ENCODE data around the gene TRIM2.

Gene TRIM2

DNA sequence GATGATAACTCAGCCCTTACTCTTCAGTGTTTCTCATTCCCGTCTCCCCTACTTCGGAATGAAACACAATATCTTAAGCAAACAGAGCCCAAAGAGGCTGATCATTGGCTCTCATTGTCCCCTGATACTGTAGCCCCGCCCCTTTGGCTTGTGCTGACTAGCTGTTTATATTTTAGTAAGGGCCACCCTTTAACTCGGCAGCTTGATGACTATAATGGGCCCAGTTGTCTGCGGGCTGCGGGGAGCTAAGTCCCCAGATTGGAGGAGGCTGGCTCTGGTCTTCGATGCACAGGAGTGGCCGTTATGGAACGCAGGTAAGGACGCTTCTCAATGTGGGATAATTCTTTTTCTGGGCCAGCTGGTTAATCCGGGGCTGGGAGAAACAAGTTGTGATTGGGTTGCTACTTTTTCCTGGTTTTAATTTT lies at the start of gene TRIM2:
TSS of gene TRIM2 (plus strand) at position 197 of the 425 bp plus-strand sequence. CDS start at position 285, 88 bp downstream.
- Histone ChIP-seq H3K9ac (ENCODE audit: insufficient read length, low read depth) (peak within 1 kb of the TSS; percentile 42), H3K4me3 (ENCODE audit: insufficient read length, low read depth) (peak within 1 kb of the TSS; percentile 42), H3K4me1 (ENCODE audit: insufficient read depth, insufficient read length) (peaks cover 2% of the 10 kb centered on the region), H3K36me3 (ENCODE audit: insufficient read depth, insufficient read length, low read length) (no peaks in the 10 kb centered on the region), H3K9me3 (ENCODE audit: insufficient read depth, low read length) (no peaks in the 10 kb centered on the region), H3K27me3 (ENCODE audit: insufficient read depth, insufficient read length) (peaks cover 7% of the 10 kb centered on the region)
- no peak for DNase-seq (ENCODE audit: low read depth, low spot score)
- TF ChIP-seq YY1 (IDR thresholded peaks at IDR 0.05; ENCODE audit: insufficient read depth, insufficient read length) (no peak), ZNF274 (IDR thresholded peaks at IDR 0.05; ENCODE audit: low read depth, low read length) (no peak)

GRCh38 chr4:153155686-153156085 lies 48.6 kb upstream of the TRIM2 start:
- H3K4me3 ChIP-seq (ENCODE audit: insufficient read length, low read depth): no peak overlapping the region
- no peaks in the 10 kb centered on the region for H3K4me1 ChIP-seq (ENCODE audit: insufficient read depth, insufficient read length)
- no peak for DNase-seq (ENCODE audit: low read depth, low spot score)
- H3K9me3 ChIP-seq (ENCODE audit: insufficient read depth, low read length): no peaks in the 10 kb centered on the region
- H3K36me3 ChIP-seq (ENCODE audit: insufficient read depth, insufficient read length, low read length): no peaks in the 10 kb centered on the region
- TF ChIP-seq ZNF274 (IDR thresholded peaks at IDR 0.05; ENCODE audit: low read depth, low read length): no peak
- no peak for TF ChIP-seq SUZ12 (IDR thresholded peaks at IDR 0.05; ENCODE audit: extremely low read depth, insufficient read depth, insufficient read length)
- TF ChIP-seq YY1 (IDR thresholded peaks at IDR 0.05; ENCODE audit: insufficient read depth, insufficient read length): no peak
- H3K27me3 ChIP-seq (ENCODE audit: insufficient read depth, insufficient read length): peaks cover 24% of the 10 kb centered on the region
- H3K9ac ChIP-seq (ENCODE audit: insufficient read length, low read depth): no peak overlapping the region

- TF ChIP-seq YY1 (IDR thresholded peaks at IDR 0.05; ENCODE audit: insufficient read depth, insufficient read length) (no peak), ZNF274 (IDR thresholded peaks at IDR 0.05; ENCODE audit: low read depth, low read length) (no peak), SUZ12 (IDR thresholded peaks at IDR 0.05; ENCODE audit: extremely low read depth, insufficient read depth, insufficient read length) (no peak)
- Histone ChIP-seq H3K4me1 (ENCODE audit: insufficient read depth, insufficient read length) (no peaks in the 10 kb centered on the region), H3K9me3 (ENCODE audit: insufficient read depth, low read length) (no peaks in the 10 kb centered on the region), H3K4me3 (ENCODE audit: insufficient read length, low read depth) (no peak overlapping the region), H3K36me3 (ENCODE audit: insufficient read depth, insufficient read length, low read length) (no peaks in the 10 kb centered on the region), H3K9ac (ENCODE audit: insufficient read length, low read depth) (no peak overlapping the region), H3K27me3 (ENCODE audit: insufficient read depth, insufficient read length) (peaks cover 24% of the 10 kb centered on the region)
- DNase-seq (ENCODE audit: low read depth, low spot score): no peak
These were observed 48.0 kb upstream of the TRIM2 start for GRCh38 chr4:153156263-153156662.

GRCh38 chr4:153156721-153157120 lies 47.5 kb upstream of the TRIM2 start:
- H3K4me1 ChIP-seq (ENCODE audit: insufficient read depth, insufficient read length): no peaks in the 10 kb centered on the region
- no peak for DNase-seq (ENCODE audit: low read depth, low spot score)
- no peaks in the 10 kb centered on the region for H3K36me3 ChIP-seq (ENCODE audit: insufficient read depth, insufficient read length, low read length)
- H3K27me3 ChIP-seq (ENCODE audit: insufficient read depth, insufficient read length): peaks cover 21% of the 10 kb centered on the region
- TF ChIP-seq ZNF274 (IDR thresholded peaks at IDR 0.05; ENCODE audit: low read depth, low read length) (no peak), YY1 (IDR thresholded peaks at IDR 0.05; ENCODE audit: insufficient read depth, insufficient read length) (no peak), SUZ12 (IDR thresholded peaks at IDR 0.05; ENCODE audit: extremely low read depth, insufficient read depth, insufficient read length) (no peak)
- H3K9ac ChIP-seq (ENCODE audit: insufficient read length, low read depth): no peak overlapping the region
- no peaks in the 10 kb centered on the region for H3K9me3 ChIP-seq (ENCODE audit: insufficient read depth, low read length)
- H3K4me3 ChIP-seq (ENCODE audit: insufficient read length, low read depth): no peak overlapping the region

- TF ChIP-seq ZNF274 (IDR thresholded peaks at IDR 0.05; ENCODE audit: low read depth, low read length): no peak
- TF ChIP-seq YY1 (IDR thresholded peaks at IDR 0.05; ENCODE audit: insufficient read depth, insufficient read length): no peak
- TF ChIP-seq SUZ12 (IDR thresholded peaks at IDR 0.05; ENCODE audit: extremely low read depth, insufficient read depth, insufficient read length): no peak
- Histone ChIP-seq H3K36me3 (ENCODE audit: insufficient read depth, insufficient read length, low read length) (no peaks in the 10 kb centered on the region), H3K27me3 (ENCODE audit: insufficient read depth, insufficient read length) (peaks cover 15% of the 10 kb centered on the region), H3K9ac (ENCODE audit: insufficient read length, low read depth) (no peak overlapping the region), H3K9me3 (ENCODE audit: insufficient read depth, low read length) (no peaks in the 10 kb centered on the region), H3K4me3 (ENCODE audit: insufficient read length, low read depth) (no peak overlapping the region), H3K4me1 (ENCODE audit: insufficient read depth, insufficient read length) (no peaks in the 10 kb centered on the region)
- DNase-seq (ENCODE audit: low read depth, low spot score): no peak
These were observed 45.2 kb upstream of the TRIM2 start for GRCh38 chr4:153159016-153159415.

DNA sequence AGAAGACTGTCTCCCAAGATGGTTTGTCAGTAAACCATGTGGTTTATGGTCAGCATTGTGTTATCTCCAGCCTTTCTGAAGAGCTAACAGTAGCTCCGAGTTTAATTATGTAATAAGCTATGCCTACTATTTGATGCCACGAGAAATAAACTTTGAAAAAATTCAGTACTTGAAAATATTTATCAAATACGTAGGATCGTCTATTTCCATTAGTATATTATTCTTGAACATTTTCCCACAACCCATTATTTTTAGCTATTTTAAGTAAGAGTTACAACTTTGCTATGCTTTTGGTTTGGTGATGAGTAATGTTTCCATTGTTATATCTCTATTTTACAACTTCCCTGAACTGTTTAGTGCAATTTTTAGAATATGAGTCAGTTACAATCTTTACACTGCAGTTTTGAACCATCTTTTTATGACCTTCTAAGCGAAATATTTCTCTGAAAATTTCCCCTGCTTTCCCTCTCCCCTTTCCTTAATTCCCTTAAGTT lies 44.5 kb upstream of the TRIM2 start:
- Histone ChIP-seq H3K4me1 (ENCODE audit: insufficient read depth, insufficient read length) (no peaks in the 10 kb centered on the region), H3K9me3 (ENCODE audit: insufficient read depth, low read length) (no peaks in the 10 kb centered on the region), H3K36me3 (ENCODE audit: insufficient read depth, insufficient read length, low read length) (no peaks in the 10 kb centered on the region), H3K27me3 (ENCODE audit: insufficient read depth, insufficient read length) (peaks cover 7% of the 10 kb centered on the region), H3K9ac (ENCODE audit: insufficient read length, low read depth) (no peak overlapping the region), H3K4me3 (ENCODE audit: insufficient read length, low read depth) (no peak overlapping the region)
- TF ChIP-seq ZNF274 (IDR thresholded peaks at IDR 0.05; ENCODE audit: low read depth, low read length) (no peak), SUZ12 (IDR thresholded peaks at IDR 0.05; ENCODE audit: extremely low read depth, insufficient read depth, insufficient read length) (no peak), YY1 (IDR thresholded peaks at IDR 0.05; ENCODE audit: insufficient read depth, insufficient read length) (no peak)
- no peak for DNase-seq (ENCODE audit: low read depth, low spot score)

GRCh38 chr4:153160821-153161220 lies 43.4 kb upstream of the TRIM2 start:
- no peak for DNase-seq (ENCODE audit: low read depth, low spot score)
- H3K27me3 ChIP-seq (ENCODE audit: insufficient read depth, insufficient read length): no peaks in the 10 kb centered on the region
- H3K36me3 ChIP-seq (ENCODE audit: insufficient read depth, insufficient read length, low read length): no peaks in the 10 kb centered on the region
- no peak overlapping the region for H3K9ac ChIP-seq (ENCODE audit: insufficient read length, low read depth)
- no peaks in the 10 kb centered on the region for H3K4me1 ChIP-seq (ENCODE audit: insufficient read depth, insufficient read length)
- H3K4me3 ChIP-seq (ENCODE audit: insufficient read length, low read depth): no peak overlapping the region
- TF ChIP-seq ZNF274 (IDR thresholded peaks at IDR 0.05; ENCODE audit: low read depth, low read length) (no peak), YY1 (IDR thresholded peaks at IDR 0.05; ENCODE audit: insufficient read depth, insufficient read length) (no peak), SUZ12 (IDR thresholded peaks at IDR 0.05; ENCODE audit: extremely low read depth, insufficient read depth, insufficient read length) (no peak)
- no peaks in the 10 kb centered on the region for H3K9me3 ChIP-seq (ENCODE audit: insufficient read depth, low read length)
